ENCODE results near the gene COX10.

GRCh38 chr17:14033166-14033565 lies 36.1 kb upstream of the COX10 start:
- TF ChIP-seq, protein P1, sequence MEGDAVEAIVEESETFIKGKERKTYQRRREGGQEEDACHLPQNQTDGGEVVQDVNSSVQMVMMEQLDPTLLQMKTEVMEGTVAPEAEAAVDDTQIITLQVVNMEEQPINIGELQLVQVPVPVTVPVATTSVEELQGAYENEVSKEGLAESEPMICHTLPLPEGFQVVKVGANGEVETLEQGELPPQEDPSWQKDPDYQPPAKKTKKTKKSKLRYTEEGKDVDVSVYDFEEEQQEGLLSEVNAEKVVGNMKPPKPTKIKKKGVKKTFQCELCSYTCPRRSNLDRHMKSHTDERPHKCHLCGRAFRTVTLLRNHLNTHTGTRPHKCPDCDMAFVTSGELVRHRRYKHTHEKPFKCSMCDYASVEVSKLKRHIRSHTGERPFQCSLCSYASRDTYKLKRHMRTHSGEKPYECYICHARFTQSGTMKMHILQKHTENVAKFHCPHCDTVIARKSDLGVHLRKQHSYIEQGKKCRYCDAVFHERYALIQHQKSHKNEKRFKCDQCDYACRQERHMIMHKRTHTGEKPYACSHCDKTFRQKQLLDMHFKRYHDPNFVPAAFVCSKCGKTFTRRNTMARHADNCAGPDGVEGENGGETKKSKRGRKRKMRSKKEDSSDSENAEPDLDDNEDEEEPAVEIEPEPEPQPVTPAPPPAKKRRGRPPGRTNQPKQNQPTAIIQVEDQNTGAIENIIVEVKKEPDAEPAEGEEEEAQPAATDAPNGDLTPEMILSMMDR (conservative IDR thresholded peaks at IDR 0.05) = no peak
- TF ChIP-seq ZFX (IDR thresholded peaks at IDR 0.05) = no peak
